Measurements from ENCODE around the gene GRN.
A peak's percentile ranks its signal among the peaks of the same experiment; 100 is the strongest.

Gene GRN

GRCh38 chr17:44384281-44384822, 39.2 kb downstream of the GRN start:
- Histone ChIP-seq H3K4me3 (IDR thresholded peaks at IDR 0.05; ENCODE audit: insufficient read depth, low read depth, low read length) (no peak overlapping the region), H4K20me1 (ENCODE audit: insufficient read depth) (no peaks in the 10 kb centered on the region), H3K4me2 (peak overlapping the region; percentile 91), H3K79me2 (ENCODE audit: insufficient read depth, low read depth) (no peaks in the 10 kb centered on the region), H3K36me3 (ENCODE audit: insufficient read depth) (no peaks in the 10 kb centered on the region), H3K27ac (no peak overlapping the region), H3K27me3 (ENCODE audit: insufficient read depth, low read depth) (peaks cover 40% of the 10 kb centered on the region; the same call in 1 of the 2 replicates), H3K4me1 (ENCODE audit: low read depth, poor library complexity, severe bottlenecking) (peaks cover 6% of the 10 kb centered on the region), H2AFZ (ENCODE audit: low read depth) (0 out of 2 replicates have a peak overlapping the region, but pooled peaks have one; percentile 99), H3K9ac (no peak overlapping the region)
- no peak for TF ChIP-seq CTCF (conservative IDR thresholded peaks at IDR 0.05; ENCODE audit: low read depth, low read length)

GRCh38 chr17:44384823-44385286, 39.8 kb downstream of the GRN start:
- H3K36me3 ChIP-seq (ENCODE audit: insufficient read depth): no peaks in the 10 kb centered on the region
- H2AFZ ChIP-seq (ENCODE audit: low read depth): peak overlapping the region; percentile 99
- no peak overlapping the region for H3K4me3 ChIP-seq (IDR thresholded peaks at IDR 0.05; ENCODE audit: insufficient read depth, low read depth, low read length)
- H3K27me3 ChIP-seq (ENCODE audit: insufficient read depth, low read depth): peaks cover 35% of the 10 kb centered on the region; the same call in 1 of the 2 replicates
- H3K4me1 ChIP-seq (ENCODE audit: low read depth, poor library complexity, severe bottlenecking): peaks cover 6% of the 10 kb centered on the region
- H3K27ac ChIP-seq: no peak overlapping the region
- no peaks in the 10 kb centered on the region for H3K79me2 ChIP-seq (ENCODE audit: insufficient read depth, low read depth)
- peak overlapping the region; percentile 91 for H3K4me2 ChIP-seq
- H3K9ac ChIP-seq: no peak overlapping the region; the same call in 1 of the 2 replicates
- no peak for TF ChIP-seq CTCF (conservative IDR thresholded peaks at IDR 0.05; ENCODE audit: low read depth, low read length)
- H4K20me1 ChIP-seq (ENCODE audit: insufficient read depth): no peaks in the 10 kb centered on the region

GRCh38 chr17:44385287-44386181, 40.4 kb downstream of the GRN start:
- H3K27ac ChIP-seq: no peak overlapping the region

GRCh38 chr17:44386182-44386525, 41.1 kb downstream of the GRN start:
- Histone ChIP-seq H3K4me3 (IDR thresholded peaks at IDR 0.05; ENCODE audit: insufficient read depth, low read depth, low read length) (no peak overlapping the region), H2AFZ (ENCODE audit: low read depth) (peak overlapping the region; percentile 99; the same call in 1 of the 2 replicates), H3K36me3 (ENCODE audit: insufficient read depth) (no peaks in the 10 kb centered on the region), H3K4me2 (no peak overlapping the region), H3K27me3 (ENCODE audit: insufficient read depth, low read depth) (peaks cover 23% of the 10 kb centered on the region; the same call in 1 of the 2 replicates), H3K9ac (no peak overlapping the region), H3K4me1 (ENCODE audit: low read depth, poor library complexity, severe bottlenecking) (peaks cover 6% of the 10 kb centered on the region), H3K79me2 (ENCODE audit: insufficient read depth, low read depth) (no peaks in the 10 kb centered on the region), H3K27ac (no peak overlapping the region), H4K20me1 (ENCODE audit: insufficient read depth) (no peaks in the 10 kb centered on the region)
- TF ChIP-seq CTCF (conservative IDR thresholded peaks at IDR 0.05; ENCODE audit: low read depth, low read length): no peak

More at GRCh38 chr17:44385287-44386181, 40.4 kb downstream of the GRN start:
- no peak for TF ChIP-seq CTCF (conservative IDR thresholded peaks at IDR 0.05; ENCODE audit: low read depth, low read length)
- Histone ChIP-seq H3K4me2 (peak overlapping the region; percentile 91), H3K4me1 (ENCODE audit: low read depth, poor library complexity, severe bottlenecking) (peaks cover 6% of the 10 kb centered on the region), H3K36me3 (ENCODE audit: insufficient read depth) (no peaks in the 10 kb centered on the region), H4K20me1 (ENCODE audit: insufficient read depth) (no peaks in the 10 kb centered on the region), H3K79me2 (ENCODE audit: insufficient read depth, low read depth) (no peaks in the 10 kb centered on the region), H3K9ac (peak overlapping the region; percentile 56; the same call in 1 of the 2 replicates), H3K27me3 (ENCODE audit: insufficient read depth, low read depth) (peaks cover 29% of the 10 kb centered on the region; the same call in 1 of the 2 replicates), H3K4me3 (IDR thresholded peaks at IDR 0.05; ENCODE audit: insufficient read depth, low read depth, low read length) (no peak overlapping the region), H2AFZ (ENCODE audit: low read depth) (peak overlapping the region; percentile 99)
